ENCODE data around the gene OR8B2.
"Not testable (repeated sequence)": the region's sequence is repeated elsewhere in the genome, so short reads cannot be mapped to it uniquely, and the experiment has no call there.

GRCh38 chr11:124396847-124397246 lies 12.5 kb upstream of the OR8B2 start:
- not testable (repeated sequence) for TF ChIP-seq CTCF (conservative IDR thresholded peaks at IDR 0.05); EZH2 (IDR thresholded peaks at IDR 0.05; ENCODE audit: low read depth)

Data from PC-9 (cell line).